GM12864 (cell line): ENCODE results near the gene POU6F1.

Experiments used
- DNase-seq: peaks from one replicate; pipeline ENCODE4 v3.0.0-alpha.2; 2011; ENCODE audit warnings: low read depth
- H3K4me3 ChIP-seq: 2 replicates; pipeline ENCODE4 v1.5.1; 2011; ENCODE audit warnings: mild to moderate bottlenecking, low read depth, low read length, control low read depth
- TF ChIP-seq, protein P1 (sequence below): IDR thresholded peaks from 2 replicates; pipeline ENCODE4 v1.5.1; 2011; ENCODE audit warnings: low read depth, mild to moderate bottlenecking, moderate library complexity, low read length, control low read depth, inconsistent platforms; ENCODE audit errors: missing control alignments

POU6F1 gene

DNA sequence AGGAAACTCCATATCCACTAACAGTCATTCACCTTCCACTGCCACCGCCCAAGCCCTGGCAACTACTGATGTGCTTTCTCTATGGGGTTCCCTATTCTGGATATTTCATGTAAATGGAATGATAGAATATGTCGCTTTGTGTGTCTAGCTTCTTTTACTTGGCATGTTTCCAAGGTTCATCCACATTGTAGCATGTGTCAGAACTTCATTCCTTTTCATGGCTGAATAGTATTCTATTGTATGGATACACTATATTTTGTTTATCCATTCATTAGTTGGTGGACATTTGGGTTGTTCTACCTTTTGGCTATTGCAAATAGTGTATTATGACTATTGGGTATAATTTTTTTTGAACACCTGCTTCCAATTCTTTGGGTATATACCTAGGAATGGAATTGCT is 8.6 kb downstream of the POU6F1 start:
- TF ChIP-seq, protein P1, sequence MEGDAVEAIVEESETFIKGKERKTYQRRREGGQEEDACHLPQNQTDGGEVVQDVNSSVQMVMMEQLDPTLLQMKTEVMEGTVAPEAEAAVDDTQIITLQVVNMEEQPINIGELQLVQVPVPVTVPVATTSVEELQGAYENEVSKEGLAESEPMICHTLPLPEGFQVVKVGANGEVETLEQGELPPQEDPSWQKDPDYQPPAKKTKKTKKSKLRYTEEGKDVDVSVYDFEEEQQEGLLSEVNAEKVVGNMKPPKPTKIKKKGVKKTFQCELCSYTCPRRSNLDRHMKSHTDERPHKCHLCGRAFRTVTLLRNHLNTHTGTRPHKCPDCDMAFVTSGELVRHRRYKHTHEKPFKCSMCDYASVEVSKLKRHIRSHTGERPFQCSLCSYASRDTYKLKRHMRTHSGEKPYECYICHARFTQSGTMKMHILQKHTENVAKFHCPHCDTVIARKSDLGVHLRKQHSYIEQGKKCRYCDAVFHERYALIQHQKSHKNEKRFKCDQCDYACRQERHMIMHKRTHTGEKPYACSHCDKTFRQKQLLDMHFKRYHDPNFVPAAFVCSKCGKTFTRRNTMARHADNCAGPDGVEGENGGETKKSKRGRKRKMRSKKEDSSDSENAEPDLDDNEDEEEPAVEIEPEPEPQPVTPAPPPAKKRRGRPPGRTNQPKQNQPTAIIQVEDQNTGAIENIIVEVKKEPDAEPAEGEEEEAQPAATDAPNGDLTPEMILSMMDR = no peak

DNA sequence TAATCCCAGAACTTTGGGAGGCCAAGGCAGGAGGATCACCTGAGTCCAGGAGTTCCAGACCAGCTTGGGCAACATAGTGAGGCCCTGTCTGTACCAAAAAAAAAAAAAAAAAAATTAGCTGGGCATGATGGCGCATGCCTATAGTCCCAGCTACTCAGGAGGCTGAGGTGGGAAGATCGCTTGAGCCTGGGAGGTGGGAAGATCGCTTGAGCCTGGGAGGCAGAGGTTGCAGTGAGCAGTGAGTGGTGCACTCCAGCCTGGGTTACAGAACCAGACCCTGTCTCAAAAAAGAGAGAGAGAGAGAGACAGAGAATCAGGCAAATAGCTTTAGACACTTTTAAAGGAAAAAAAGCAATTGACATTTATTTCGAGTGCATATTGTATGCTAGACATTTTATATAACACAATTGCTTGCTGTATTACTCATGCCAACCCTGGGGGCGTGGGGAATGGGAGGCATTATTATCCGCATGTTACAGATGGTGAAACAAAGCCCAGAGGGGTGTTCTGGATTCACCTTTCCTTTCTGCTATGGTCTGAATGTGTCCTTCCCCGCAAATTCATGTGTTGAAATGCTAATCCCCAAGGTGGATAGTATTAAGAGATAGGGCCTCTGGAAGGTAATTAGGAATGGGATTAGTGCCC is 9.7 kb downstream of the POU6F1 start:
- TF ChIP-seq, protein P1 = no peak
- no peak for DNase-seq
- H3K4me3 ChIP-seq = no peak overlapping the region

More for the DNA sequence above, 8.6 kb downstream of the POU6F1 start:
- DNase-seq = no peak
- H3K4me3 ChIP-seq = no peak overlapping the region

DNA sequence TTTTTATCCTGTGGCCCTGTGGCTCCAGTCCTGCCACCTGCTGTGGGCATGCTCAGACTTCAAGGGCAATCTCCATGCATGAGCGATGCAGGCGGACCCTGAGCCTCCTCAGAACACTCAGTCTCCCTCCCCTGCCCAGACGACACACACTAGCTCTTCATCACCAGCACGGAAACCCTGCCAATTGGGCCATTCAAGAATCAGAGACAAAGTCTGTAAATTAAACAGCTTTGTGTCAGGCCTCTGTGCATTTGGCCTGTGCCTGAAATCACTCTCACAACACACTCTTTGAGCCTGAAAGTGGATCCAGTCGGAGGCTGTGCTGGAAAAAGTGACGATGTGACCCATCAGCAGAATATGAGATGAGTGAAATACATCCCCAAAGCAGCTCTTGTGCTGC is 12.5 kb downstream of the POU6F1 start:
- H3K4me3 ChIP-seq = no peak overlapping the region
- TF ChIP-seq, protein P1 = no peak
- no peak for DNase-seq

DNA sequence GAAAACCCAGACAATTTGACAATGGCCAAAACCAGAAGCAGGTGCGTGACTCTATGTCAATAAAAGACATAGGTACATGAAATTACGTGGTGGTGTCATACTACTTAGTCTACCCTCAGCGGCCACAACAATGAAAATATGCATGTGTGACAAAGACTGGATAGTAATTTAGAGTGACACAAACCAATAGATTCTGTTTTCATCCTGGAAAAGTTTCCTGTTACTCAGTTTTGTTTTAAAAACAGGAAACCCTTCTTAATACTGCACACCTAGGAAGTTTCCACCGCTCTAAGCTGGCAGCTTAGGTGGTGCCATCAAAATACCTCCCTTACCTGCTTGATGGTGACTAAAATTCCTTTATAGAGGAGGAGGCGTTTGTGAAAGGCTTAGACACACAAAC is 15.1 kb downstream of the POU6F1 start:
- TF ChIP-seq, protein P1 = no peak
- DNase-seq = no peak
- no peak overlapping the region for H3K4me3 ChIP-seq

DNA sequence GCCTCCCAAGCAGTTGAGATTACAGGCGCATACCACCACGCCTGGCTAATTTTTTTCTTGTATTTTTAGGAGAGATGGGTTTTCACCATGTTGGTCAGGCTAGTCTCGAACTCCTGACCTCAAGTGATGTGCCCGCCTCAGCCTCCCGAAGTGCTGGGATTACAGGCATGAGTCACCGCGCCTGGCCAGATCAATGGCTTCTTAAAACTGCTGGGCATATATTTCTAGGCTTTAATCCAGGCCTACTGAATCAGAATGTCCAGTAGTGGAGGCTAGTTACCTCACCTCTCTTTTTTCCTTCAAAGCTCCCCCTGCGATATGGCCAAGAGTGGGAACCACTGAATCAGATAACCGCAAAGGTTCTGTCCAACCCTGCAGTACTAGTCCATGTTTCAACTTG is 17.1 kb downstream of the POU6F1 start:
- no peak for DNase-seq
- H3K4me3 ChIP-seq = no peak overlapping the region
- TF ChIP-seq, protein P1 = no peak

DNA sequence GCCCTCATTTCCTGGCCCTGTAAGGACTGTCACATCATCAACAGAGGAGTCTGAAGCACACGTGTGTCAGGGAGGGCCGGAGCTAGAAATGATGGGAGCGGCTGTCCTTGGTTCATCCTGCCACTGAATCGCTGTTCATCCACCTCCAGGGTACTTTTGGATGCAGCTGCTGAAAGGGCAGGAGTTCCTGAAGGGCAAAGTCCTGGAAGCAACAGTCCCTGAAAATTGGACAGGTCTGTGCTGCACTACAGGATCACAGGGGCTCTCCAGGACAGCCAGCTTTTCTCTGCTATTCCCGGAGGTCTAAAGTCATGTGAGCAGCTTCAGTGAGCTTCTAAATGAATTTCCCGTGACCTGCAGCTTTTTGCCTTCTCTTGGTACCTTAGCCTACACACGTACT is 17.7 kb downstream of the POU6F1 start:
- TF ChIP-seq, protein P1 = no peak
- no peak for DNase-seq

DNA sequence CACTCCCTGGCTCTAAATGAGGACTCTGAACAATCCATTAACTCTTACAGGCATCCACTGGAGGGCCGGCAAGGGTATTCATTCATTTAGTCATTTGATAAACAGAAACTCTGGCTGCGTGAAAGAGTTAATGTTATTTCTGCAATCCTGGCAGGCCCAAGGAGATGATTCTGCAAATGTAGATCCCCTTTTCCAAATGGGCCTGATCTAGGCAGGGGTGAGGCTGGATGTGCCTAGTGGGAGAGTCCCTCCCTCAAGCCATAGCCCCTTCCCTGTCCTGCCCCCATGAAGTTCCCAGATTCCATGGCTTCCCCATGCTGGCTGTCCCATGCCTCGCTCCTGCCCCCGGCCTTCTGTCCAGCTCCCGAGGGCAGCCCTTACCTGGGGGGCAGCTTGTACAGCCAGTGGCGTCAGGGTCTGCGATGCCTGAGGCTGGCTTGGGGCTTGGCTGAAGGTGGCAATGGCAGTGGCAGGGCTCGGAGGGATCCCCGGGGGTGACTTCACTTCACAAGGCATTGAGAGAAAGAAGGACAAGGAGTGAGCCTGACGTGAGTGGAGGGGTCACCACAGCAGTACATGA is 18.4 kb downstream of the POU6F1 start:
- no peak overlapping the region for H3K4me3 ChIP-seq
- TF ChIP-seq, protein P1 = no peak
- DNase-seq = no peak

More for the DNA sequence above, 17.7 kb downstream of the POU6F1 start:
- no peak overlapping the region for H3K4me3 ChIP-seq
